GM18861 (cell line): ENCODE measurements around the gene TINAGL1.

ENCODE experiments used
- ATAC-seq: cut with Tn5 transposase; IDR thresholded peaks from one replicate; pipeline ENCODE4 v1.9.1; 2021; ENCODE audit not compliant: unreplicated experiment

TINAGL1 gene

GRCh38 chr1:31568895-31569595 is 7.3 kb upstream of the TINAGL1 start:
- ATAC-seq: no peak

GRCh38 chr1:31569596-31570173 is 6.6 kb upstream of the TINAGL1 start:
- no peak for ATAC-seq

- no peak for ATAC-seq
Observed at GRCh38 chr1:31570228-31570627, 6.1 kb upstream of the TINAGL1 start.

- ATAC-seq: no peak
Observed at GRCh38 chr1:31570906-31571305, 5.4 kb upstream of the TINAGL1 start.

- no peak for ATAC-seq
Observed at GRCh38 chr1:31571340-31572295, 4.7 kb upstream of the TINAGL1 start.

- ATAC-seq: no peak
Observed at GRCh38 chr1:31572323-31573104, 3.8 kb upstream of the TINAGL1 start.

GRCh38 chr1:31573261-31573660 is 3.1 kb upstream of the TINAGL1 start:
- no peak for ATAC-seq

- ATAC-seq: no peak
Observed at GRCh38 chr1:31574749-31575368, 1.5 kb upstream of the TINAGL1 start.

GRCh38 chr1:31575369-31576140 is 760 bp upstream of the TINAGL1 start:
- no peak for ATAC-seq

GRCh38 chr1:31576743-31577455 is 584 bp downstream of the TINAGL1 start:
- no peak for ATAC-seq

- no peak for ATAC-seq
Observed at GRCh38 chr1:31577515-31578192, 1.3 kb downstream of the TINAGL1 start.

- ATAC-seq: no peak
Observed at GRCh38 chr1:31579374-31579773, 3.1 kb downstream of the TINAGL1 start.

GRCh38 chr1:31580513-31580870 is 4.2 kb downstream of the TINAGL1 start:
- ATAC-seq: no peak

- no peak for ATAC-seq
Observed at GRCh38 chr1:31580891-31581603, 4.7 kb downstream of the TINAGL1 start.

GRCh38 chr1:31581821-31582810 is 5.8 kb downstream of the TINAGL1 start:
- no peak for ATAC-seq

- ATAC-seq: no peak
Observed at GRCh38 chr1:31583082-31583994, 7.0 kb downstream of the TINAGL1 start.
